Fibroblast of lung (primary cell): ENCODE measurements around the gene COL10A1. TPM values are rescaled to one million over a fixed set of nuclear protein-coding genes. Genes with fewer than 3 reads are reported as not detected.

Experiments
- DNase-seq, 2 donors: peaks; one replicate each; pipeline versions ENCODE4 v3.0.0 to v3.0.0-alpha.2; 2010; ENCODE audit warnings: low read depth in 2 of 2
- H2AFZ ChIP-seq: 2 replicates; pipeline ENCODE4 v1.5.1; 2012; ENCODE audit warnings: low read length, control low read depth, inconsistent platforms
- H3K27ac ChIP-seq: 2 replicates; pipeline ENCODE4 v1.5.1; 2011; ENCODE audit warnings: low read length, control low read depth; ENCODE audit not compliant: insufficient read depth
- H3K27me3 ChIP-seq: 2 replicates; pipeline ENCODE4 v1.5.1; 2011; ENCODE audit warnings: mild to moderate bottlenecking, low read length; ENCODE audit not compliant: control insufficient read depth, insufficient read depth
- H3K36me3 ChIP-seq: 2 replicates; pipeline ENCODE4 v1.5.1; 2011; ENCODE audit warnings: low read length; ENCODE audit not compliant: control insufficient read depth, insufficient read depth
- H3K4me1 ChIP-seq: 2 replicates; pipeline ENCODE4 v1.5.1; 2011; ENCODE audit warnings: low read length; ENCODE audit not compliant: control insufficient read depth, insufficient read depth; ENCODE audit errors: extremely low read depth
- H3K4me2 ChIP-seq: 2 replicates; pipeline ENCODE4 v1.5.1; 2011; ENCODE audit warnings: low read length, control low read depth; ENCODE audit not compliant: insufficient read depth; ENCODE audit errors: extremely low read depth
- H3K4me3 ChIP-seq, 4 experiments: fragments of 200-600 bp in 1 of 4; sonication (generic) in 1 of 4; replicated peaks in 1 of 4; 2 replicates each; pipeline ENCODE4 v1.5.1; 2011 to 2016; ENCODE audit warnings: low read length in 4 of 4, low read depth in 3 of 4, mild to moderate bottlenecking in 3 of 4, control low read depth in 2 of 4, inconsistent platforms in 1 of 4, mixed read lengths in 1 of 4; ENCODE audit not compliant: insufficient read depth in 1 of 4; ENCODE audit errors: control extremely low read depth in 1 of 4
- H3K79me2 ChIP-seq: 2 replicates; pipeline ENCODE4 v1.5.1; 2012; ENCODE audit warnings: mild to moderate bottlenecking, low read length, inconsistent platforms; ENCODE audit not compliant: control insufficient read depth, insufficient read depth
- H3K9ac ChIP-seq: 2 replicates; pipeline ENCODE4 v1.5.1; 2011; ENCODE audit warnings: mild to moderate bottlenecking, low read length, control low read depth; ENCODE audit not compliant: insufficient read depth
- H3K9me3 ChIP-seq: 2 replicates; pipeline ENCODE4 v1.5.1; 2012; ENCODE audit warnings: low read depth, low read length; ENCODE audit not compliant: control insufficient read depth, insufficient read depth
- H4K20me1 ChIP-seq: 2 replicates; pipeline ENCODE4 v1.5.1; 2011; ENCODE audit warnings: low read length; ENCODE audit not compliant: control insufficient read depth, insufficient read depth; ENCODE audit errors: extremely low read depth
- EZH2 ChIP-seq: IDR thresholded peaks from 2 replicates; pipeline ENCODE4 v1.5.1; 2012; ENCODE audit warnings: low read length, control low read depth, mild to moderate bottlenecking; ENCODE audit errors: missing control alignments
- polyA plus RNA-seq, 2 donors: library from polyadenylated mRNA; depleted of rRNA in 1 of 2; stranded (reverse) in 1 of 2; unstranded in 1 of 2; fragments of >200 nt; gene quantifications; 2 replicates each; pipeline ENCODE4 v1.2.1, GENCODE V29; 2011 to 2012; ENCODE audit warnings: missing spikeins in 1 of 2
- total RNA-seq: library from RNA; depleted of rRNA; stranded (reverse); fragments of >200 nt; gene quantifications from 2 replicates; pipeline ENCODE4 v1.2.1, GENCODE V29; 2014
- TF ChIP-seq, protein P1 (sequence below), 2 donors: IDR thresholded peaks in 1 of 2; conservative IDR thresholded peaks in 1 of 2; 1 replicate in 1 of 2; 2 replicates in 1 of 2; pipeline ENCODE4 v1.5.1; 2011 to 2012; ENCODE audit warnings: low read length in 2 of 2, control low read depth in 1 of 2, inconsistent platforms in 1 of 2, low read depth in 1 of 2, mild to moderate bottlenecking in 1 of 2

Gene COL10A1
- total and polyA plus RNA-seq, 2 donors (not counting 1 experiment from before 2014, with no cell fraction given): 17.3 to 40.1 TPM

GRCh38 chr6:116087437-116088027 is 38.4 kb downstream of the COL10A1 start:
- no peaks in the 10 kb centered on the region for H3K27me3 ChIP-seq
- no peaks in the 10 kb centered on the region for H3K9me3 ChIP-seq
- H4K20me1 ChIP-seq: no peaks in the 10 kb centered on the region
- H3K27ac ChIP-seq: no peak overlapping the region
- no peak for TF ChIP-seq EZH2
- TF ChIP-seq, protein P1, sequence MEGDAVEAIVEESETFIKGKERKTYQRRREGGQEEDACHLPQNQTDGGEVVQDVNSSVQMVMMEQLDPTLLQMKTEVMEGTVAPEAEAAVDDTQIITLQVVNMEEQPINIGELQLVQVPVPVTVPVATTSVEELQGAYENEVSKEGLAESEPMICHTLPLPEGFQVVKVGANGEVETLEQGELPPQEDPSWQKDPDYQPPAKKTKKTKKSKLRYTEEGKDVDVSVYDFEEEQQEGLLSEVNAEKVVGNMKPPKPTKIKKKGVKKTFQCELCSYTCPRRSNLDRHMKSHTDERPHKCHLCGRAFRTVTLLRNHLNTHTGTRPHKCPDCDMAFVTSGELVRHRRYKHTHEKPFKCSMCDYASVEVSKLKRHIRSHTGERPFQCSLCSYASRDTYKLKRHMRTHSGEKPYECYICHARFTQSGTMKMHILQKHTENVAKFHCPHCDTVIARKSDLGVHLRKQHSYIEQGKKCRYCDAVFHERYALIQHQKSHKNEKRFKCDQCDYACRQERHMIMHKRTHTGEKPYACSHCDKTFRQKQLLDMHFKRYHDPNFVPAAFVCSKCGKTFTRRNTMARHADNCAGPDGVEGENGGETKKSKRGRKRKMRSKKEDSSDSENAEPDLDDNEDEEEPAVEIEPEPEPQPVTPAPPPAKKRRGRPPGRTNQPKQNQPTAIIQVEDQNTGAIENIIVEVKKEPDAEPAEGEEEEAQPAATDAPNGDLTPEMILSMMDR (conservative IDR thresholded peaks at IDR 0.05 in 1 of 2, IDR thresholded peaks at IDR 0.05 in 1 of 2; ENCODE audit: low read depth in 1 of 2, low read length in 2 of 2): no peak
- peak overlapping the region; percentile 5 for H2AFZ ChIP-seq
- no peak overlapping the region for H3K4me2 ChIP-seq
- H3K4me3 ChIP-seq: no peak overlapping the region
- no peaks in the 10 kb centered on the region for H3K4me1 ChIP-seq
- DNase-seq: peak; percentile 39 to 72
- H3K36me3 ChIP-seq: no peaks in the 10 kb centered on the region
- H3K79me2 ChIP-seq: no peaks in the 10 kb centered on the region
- H3K9ac ChIP-seq: no peak overlapping the region

DNA sequence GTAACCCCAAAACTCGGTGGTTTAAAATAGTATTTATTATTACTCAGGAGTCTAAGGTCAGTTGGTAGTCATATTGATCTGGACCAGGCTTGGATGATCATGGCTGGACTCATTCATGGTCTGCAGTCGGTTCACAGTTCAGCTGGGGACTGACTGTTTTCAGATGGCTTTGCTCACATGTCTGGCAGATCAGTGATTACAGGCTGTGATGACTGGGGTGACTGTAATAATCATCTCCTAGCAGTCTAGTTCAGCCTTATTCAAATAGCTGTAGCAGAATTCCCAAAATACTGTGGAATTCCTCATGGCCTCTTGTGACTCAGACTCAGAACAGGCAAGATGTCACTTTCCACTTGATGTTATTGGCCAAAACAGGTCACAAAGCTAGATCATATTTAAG is 41.6 kb downstream of the COL10A1 start:
- Histone ChIP-seq H3K4me2 (no peak overlapping the region), H2AFZ (no peak overlapping the region), H3K4me3 (no peak overlapping the region), H3K79me2 (no peaks in the 10 kb centered on the region), H3K27me3 (no peaks in the 10 kb centered on the region), H4K20me1 (no peaks in the 10 kb centered on the region), H3K9ac (no peak overlapping the region), H3K36me3 (no peaks in the 10 kb centered on the region), H3K27ac (no peak overlapping the region), H3K9me3 (no peaks in the 10 kb centered on the region), H3K4me1 (no peaks in the 10 kb centered on the region)
- no peak for DNase-seq
- TF ChIP-seq EZH2: no peak
- TF ChIP-seq, protein P1 (conservative IDR thresholded peaks at IDR 0.05 in 1 of 2, IDR thresholded peaks at IDR 0.05 in 1 of 2; ENCODE audit: low read depth in 1 of 2, low read length in 2 of 2): no peak

DNA sequence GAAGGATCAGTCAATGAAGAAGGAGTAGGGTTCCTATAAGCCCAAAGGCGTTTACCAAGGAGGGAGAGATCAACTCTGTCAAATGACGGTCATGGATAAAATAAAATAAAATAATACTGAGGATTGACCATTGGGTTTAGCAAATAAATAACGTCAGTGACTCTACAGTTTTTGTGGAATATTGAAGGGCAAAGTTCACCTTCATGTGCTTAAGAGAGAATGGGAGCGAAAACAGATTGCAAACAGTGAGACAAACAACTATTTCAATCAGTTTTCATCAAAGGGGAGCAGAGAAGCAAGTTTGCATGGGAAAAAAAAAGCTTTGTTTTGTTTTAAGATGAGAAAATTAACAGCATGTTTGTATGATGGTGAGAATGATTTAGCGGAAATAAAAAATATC is 42.9 kb downstream of the COL10A1 start:
- Histone ChIP-seq H3K27ac (no peak overlapping the region), H3K9me3 (no peaks in the 10 kb centered on the region), H3K9ac (no peak overlapping the region), H2AFZ (no peak overlapping the region), H3K27me3 (no peaks in the 10 kb centered on the region), H4K20me1 (no peaks in the 10 kb centered on the region), H3K4me3 (no peak overlapping the region), H3K4me2 (no peak overlapping the region), H3K79me2 (no peaks in the 10 kb centered on the region), H3K4me1 (no peaks in the 10 kb centered on the region), H3K36me3 (no peaks in the 10 kb centered on the region)
- no peak for DNase-seq
- TF ChIP-seq EZH2: no peak
- TF ChIP-seq, protein P1 (conservative IDR thresholded peaks at IDR 0.05 in 1 of 2, IDR thresholded peaks at IDR 0.05 in 1 of 2; ENCODE audit: low read depth in 1 of 2, low read length in 2 of 2): no peak
